ENCODE measurements around the gene HLA-C. TPM values are rescaled to one million over a fixed set of nuclear protein-coding genes. Genes with fewer than 3 reads are reported as not detected.
"Not testable (repeated sequence)": the region's sequence is repeated elsewhere in the genome, so short reads cannot be mapped to it uniquely, and the experiment has no call there.

The HLA-C gene
- total and polyA plus RNA-seq, 5 experiments from 2014 or later: 1,354 to 3,026 (median 2,582) TPM

- Mint-ChIP-seq H3K4me1 (peaks cover 30 to 68% (median 51%) of the 10 kb centered on the region in 4 donors), H3K4me3 (peak overlapping the region; percentile 62 to 99 (median 96)), H3K36me3 (peaks cover 13 to 47% (median 29%) of the 10 kb centered on the region in 3 donors), H3K27ac (peak overlapping the region; percentile 53 to 100 (median 90)), H3K27me3 (no peaks in the 10 kb centered on the region), H3K9me3 (peaks cover 0 to 11% (median 0%) of the 10 kb centered on the region in 9 donors)
- POLR2A ChIA-PET: interaction anchor here (0.6 to 4.0 kb wide), 11 partner anchors 8 to 86 kb away, joined by 3 to 47 read pairs (median 6); no protein-coding TSS in a partner anchor
- no peak for ATAC-seq
- DNase-seq: peak in 1 of 10 donors; percentile 12
Observed at GRCh38 chr6:31268369-31268765, 3.5 kb downstream of the HLA-C start.

GRCh38 chr6:31267651-31268368 lies 4.1 kb downstream of the HLA-C start:
- Mint-ChIP-seq H3K4me3 (peak overlapping the region; percentile 62 to 99 (median 96)), H3K9me3 (peaks cover 0 to 16% (median 2%) of the 10 kb centered on the region in 9 donors), H3K27me3 (no peaks in the 10 kb centered on the region), H3K4me1 (peaks cover 26 to 63% (median 46%) of the 10 kb centered on the region in 4 donors), H3K27ac (peak overlapping the region; percentile 53 to 100 (median 90)), H3K36me3 (peaks cover 18 to 47% (median 33%) of the 10 kb centered on the region in 3 donors)
- ATAC-seq (peak in 1 of 2 donors; percentile 8), DNase-seq (peak in 4 of 10 donors; percentile 22 to 51 (median 35))
- POLR2A ChIA-PET: interaction anchor here (0.6 to 4.0 kb wide), 5 partner anchors 51 to 86 kb away, joined by 5 to 47 read pairs (median 6); no protein-coding TSS in a partner anchor

DNA sequence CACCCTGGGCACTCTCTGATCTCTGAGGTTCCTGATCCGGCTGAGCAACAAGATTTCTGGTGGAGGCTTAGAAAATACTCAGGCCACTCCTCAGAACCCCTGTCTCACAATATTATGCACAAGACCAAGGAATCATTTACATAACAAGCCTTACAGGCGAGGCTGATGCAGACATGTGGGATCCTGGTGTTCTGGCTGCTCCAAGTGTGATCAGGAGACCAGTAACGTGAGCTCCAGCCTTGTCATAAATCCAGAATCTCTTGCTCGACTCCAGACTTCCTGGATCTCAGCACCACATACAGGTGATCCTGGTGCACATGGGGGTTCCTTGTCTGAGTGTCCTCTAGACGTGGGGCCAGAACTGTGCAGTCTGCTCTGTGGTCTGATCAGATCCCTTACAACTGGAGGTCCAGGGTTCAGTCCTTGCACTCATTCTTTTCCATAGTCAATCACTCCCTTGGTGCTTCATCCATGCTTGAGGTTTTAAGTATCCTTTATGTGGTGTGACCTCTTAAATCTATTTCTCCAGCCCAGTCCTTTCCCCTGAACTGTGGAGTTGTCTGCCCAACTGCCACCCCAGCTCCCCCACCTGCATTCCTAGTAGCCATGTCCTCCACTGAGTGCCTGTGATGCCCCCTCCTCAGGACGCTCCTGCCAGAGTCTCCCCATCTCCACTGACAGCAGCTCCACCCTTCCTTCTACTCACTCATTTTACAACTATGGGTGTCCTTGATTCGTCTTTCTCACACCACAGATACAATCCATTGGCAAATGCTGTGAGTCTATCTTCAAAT lies 5.1 kb downstream of the HLA-C start:
- peaks cover 0 to 27% (median 13%) of the 10 kb centered on the region in 9 donors for H3K9me3 Mint-ChIP-seq
- no peak for ATAC-seq
- peak overlapping the region in 8 of 10 donors; percentile 1 to 99 (median 73) for H3K4me3 Mint-ChIP-seq
- H3K4me1 Mint-ChIP-seq: peaks cover 26 to 55% (median 46%) of the 10 kb centered on the region in 4 donors
- H3K27me3 Mint-ChIP-seq: no peaks in the 10 kb centered on the region
- H3K27ac Mint-ChIP-seq: peak overlapping the region in 9 of 10 donors; percentile 53 to 100 (median 92)
- peak in 1 of 10 donors; percentile 11 for DNase-seq
- H3K36me3 Mint-ChIP-seq: peaks cover 27 to 44% (median 41%) of the 10 kb centered on the region in 3 donors
- POLR2A ChIA-PET: interaction anchor here (0.8 to 1.1 kb wide), 3 partner anchors 64 to 85 kb away, joined by 3 to 4 read pairs (median 3); no protein-coding TSS in a partner anchor

DNA sequence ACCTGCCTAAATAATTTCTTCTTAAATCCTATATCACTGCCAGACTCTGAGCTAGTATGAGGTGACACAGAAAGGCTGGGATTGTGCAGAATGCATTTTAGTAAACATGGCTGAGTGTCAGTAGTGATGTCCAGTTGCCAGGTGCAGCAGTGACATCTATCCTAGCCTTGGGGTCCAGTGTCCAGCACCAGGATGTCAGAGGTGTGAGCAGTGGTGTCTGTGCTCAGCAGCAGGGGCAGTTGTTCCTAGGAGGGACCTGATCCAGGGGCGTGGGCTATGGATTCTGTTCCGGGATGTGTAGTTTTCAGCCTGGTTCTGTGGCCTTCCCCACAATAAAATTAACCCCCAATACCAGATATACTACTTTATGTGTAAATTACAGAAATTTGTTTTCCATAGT lies 6.0 kb downstream of the HLA-C start:
- Mint-ChIP-seq H3K27ac (peak overlapping the region in 9 of 10 donors; percentile 14 to 87 (median 66)), H3K27me3 (no peaks in the 10 kb centered on the region)

DNA sequence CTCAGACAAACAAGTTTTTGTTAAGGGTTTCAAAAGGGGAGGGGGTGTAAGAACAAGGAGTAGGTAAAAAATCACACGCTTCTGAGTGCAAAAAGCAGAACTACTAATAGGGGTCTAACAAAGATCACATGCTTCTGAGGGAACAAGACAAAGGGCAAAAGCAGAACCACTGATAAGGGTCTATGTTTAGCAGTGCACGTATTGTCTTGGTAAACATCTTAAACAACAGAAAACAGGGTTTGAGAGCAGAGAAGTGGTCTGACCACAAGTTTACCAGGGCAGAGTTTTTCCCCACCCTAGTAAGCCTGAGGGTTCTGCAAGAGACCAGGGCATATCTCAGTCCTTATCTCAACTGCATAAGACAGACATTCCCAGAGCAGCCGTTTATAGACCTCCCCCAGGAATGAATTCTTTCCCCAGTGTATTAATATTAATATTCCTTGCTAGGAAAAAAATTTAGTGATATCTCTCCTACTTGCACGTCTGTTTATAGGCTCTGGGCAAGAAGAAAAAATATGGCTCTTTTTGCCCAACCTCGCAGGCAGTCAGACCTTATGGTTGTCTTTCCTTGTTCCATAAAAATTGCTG lies 8.5 kb downstream of the HLA-C start:
- H3K9me3 Mint-ChIP-seq: peaks cover 0 to 37% (median 17%) of the 10 kb centered on the region in 9 donors
- H3K4me1 Mint-ChIP-seq: peaks cover 19 to 48% (median 44%) of the 10 kb centered on the region in 4 donors
- POLR2A ChIA-PET: not testable (repeated sequence)

More for the DNA sequence above, 6.0 kb downstream of the HLA-C start:
- peak in 1 of 2 donors; percentile 20 for ATAC-seq
- peak in 1 of 10 donors; percentile 9 for DNase-seq
- POLR2A ChIA-PET: interaction anchor here (0.9 to 1.2 kb wide), 2 partner anchors 86 kb away, joined by 3 to 4 read pairs; no protein-coding TSS in a partner anchor
- Mint-ChIP-seq H3K9me3 (peaks cover 0 to 32% (median 16%) of the 10 kb centered on the region in 9 donors), H3K36me3 (peaks cover 27 to 39% (median 37%) of the 10 kb centered on the region in 3 donors), H3K4me1 (peaks cover 28 to 53% (median 48%) of the 10 kb centered on the region in 4 donors), H3K4me3 (peak overlapping the region in 2 of 10 donors; percentile 8 to 59)

GRCh38 chr6:31259995-31260394 lies 11.9 kb downstream of the HLA-C start:
- Mint-ChIP-seq H3K9me3 (peaks cover 0 to 39% (median 17%) of the 10 kb centered on the region in 9 donors), H3K4me3 (peak overlapping the region in 8 of 10 donors; percentile 33 to 81 (median 52)), H3K36me3 (peaks cover 0 to 22% (median 17%) of the 10 kb centered on the region in 3 donors), H3K4me1 (peaks cover 3 to 20% (median 20%) of the 10 kb centered on the region in 4 donors), H3K27ac (peak overlapping the region in 8 of 10 donors; percentile 66 to 97 (median 88))
- ATAC-seq: peak; percentile 51 to 78
- peak in 9 of 10 donors; percentile 23 to 88 (median 64) for DNase-seq
- not testable (repeated sequence) for H3K27me3 Mint-ChIP-seq
- POLR2A ChIA-PET: interaction anchor here (0.8 to 3.4 kb wide), 8 partner anchors 9 to 96 kb away, joined by 3 to 28 read pairs (median 8); partner anchors contain the start of gene HLA-C

More for the DNA sequence above, 8.5 kb downstream of the HLA-C start:
- peaks cover 13 to 22% (median 17%) of the 10 kb centered on the region in 3 donors for H3K36me3 Mint-ChIP-seq
- ATAC-seq, H3K27ac Mint-ChIP-seq, DNase-seq, H3K4me3 Mint-ChIP-seq, H3K27me3 Mint-ChIP-seq: not testable (repeated sequence)

- DNase-seq: no peak
- POLR2A ChIA-PET: interaction anchor here (1.2 to 1.4 kb wide), 3 partner anchors 17 to 56 kb away, joined by 3 to 5 read pairs (median 3); no protein-coding TSS in a partner anchor
- ATAC-seq: peak; percentile 59 to 75
- peaks cover 2 to 7% (median 3%) of the 10 kb centered on the region in 4 donors for H3K4me1 Mint-ChIP-seq
- peaks cover 0 to 20% (median 2%) of the 10 kb centered on the region in 5 donors for H3K27me3 Mint-ChIP-seq
- H3K9me3 Mint-ChIP-seq: peaks cover 7 to 19% (median 12%) of the 10 kb centered on the region in 9 donors
- no peak overlapping the region for H3K4me3 Mint-ChIP-seq
- peaks cover 0 to 16% (median 8%) of the 10 kb centered on the region in 3 donors for H3K36me3 Mint-ChIP-seq
- H3K27ac Mint-ChIP-seq: peak overlapping the region in 1 of 10 donors; percentile 23
Observed at GRCh38 chr6:31252625-31253024, 19.3 kb downstream of the HLA-C start.

DNA sequence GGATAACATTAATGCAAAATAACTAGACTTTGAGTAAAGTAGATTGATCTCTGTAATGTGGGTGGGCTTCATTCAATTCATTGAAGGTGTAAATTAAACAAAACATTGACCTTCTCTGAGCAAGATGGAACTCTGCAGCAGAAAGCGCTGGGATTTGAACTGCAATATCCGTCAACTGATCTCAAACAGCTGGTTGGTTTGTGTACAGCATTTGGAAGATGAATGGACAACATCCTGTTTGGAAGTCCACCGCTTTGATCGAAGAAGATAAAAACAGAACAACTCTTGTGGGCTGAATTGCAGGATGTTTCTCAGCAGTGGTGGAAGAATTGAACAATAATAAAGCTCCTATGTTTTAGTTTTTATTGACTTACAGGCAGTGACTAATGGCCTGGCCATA lies 20.6 kb downstream of the HLA-C start:
- Mint-ChIP-seq H3K36me3 (peaks cover 0 to 27% (median 15%) of the 10 kb centered on the region in 3 donors), H3K4me1 (peaks cover 2 to 7% (median 3%) of the 10 kb centered on the region in 4 donors), H3K9me3 (peaks cover 14 to 31% (median 25%) of the 10 kb centered on the region in 9 donors), H3K27ac (peak overlapping the region in 1 of 10 donors; percentile 34), H3K27me3 (peaks cover 0 to 29% (median 2%) of the 10 kb centered on the region in 5 donors), H3K4me3 (no peak overlapping the region)
- DNase-seq (no peak), ATAC-seq (no peak)
- POLR2A ChIA-PET: no interaction called here

DNA sequence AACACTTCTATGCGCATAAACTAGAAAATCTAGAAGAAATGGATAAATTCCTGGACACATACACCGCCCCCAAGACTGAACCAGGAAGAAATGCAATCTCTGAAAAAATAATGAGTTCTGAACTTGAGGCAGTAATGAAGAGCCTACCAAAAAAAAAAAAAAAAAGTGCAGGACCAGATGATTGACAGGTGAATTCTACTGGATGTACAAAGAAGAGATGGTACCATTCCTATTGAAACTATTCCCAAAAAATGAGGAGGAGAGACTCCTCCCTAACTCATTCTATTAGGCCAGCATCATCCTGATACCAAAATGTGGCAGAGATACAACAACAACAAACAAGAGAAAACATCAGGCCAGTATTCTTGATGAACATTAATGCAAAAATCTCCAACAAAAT lies 22.7 kb downstream of the HLA-C start:
- no peak overlapping the region for H3K27ac Mint-ChIP-seq
- peaks cover 2 to 7% (median 3%) of the 10 kb centered on the region in 4 donors for H3K4me1 Mint-ChIP-seq
- POLR2A ChIA-PET: no interaction called here
- H3K4me3 Mint-ChIP-seq: no peak overlapping the region
- H3K36me3 Mint-ChIP-seq: peaks cover 0 to 27% (median 15%) of the 10 kb centered on the region in 3 donors
- DNase-seq: no peak
- ATAC-seq: no peak
- H3K27me3 Mint-ChIP-seq: peaks cover 0 to 29% (median 2%) of the 10 kb centered on the region in 5 donors
- peaks cover 14 to 31% (median 25%) of the 10 kb centered on the region in 9 donors for H3K9me3 Mint-ChIP-seq

- Mint-ChIP-seq H3K27me3 (peaks cover 0 to 30% (median 2%) of the 10 kb centered on the region in 5 donors), H3K4me3 (no peak overlapping the region), H3K36me3 (peaks cover 0 to 27% (median 15%) of the 10 kb centered on the region in 3 donors), H3K4me1 (peaks cover 2 to 7% (median 5%) of the 10 kb centered on the region in 4 donors), H3K9me3 (peaks cover 14 to 31% (median 25%) of the 10 kb centered on the region in 9 donors), H3K27ac (no peak overlapping the region)
- no peak for DNase-seq
- POLR2A ChIA-PET: no interaction called here
- ATAC-seq: no peak
Observed at GRCh38 chr6:31247813-31248212, 24.1 kb downstream of the HLA-C start.

GRCh38 chr6:31246051-31246521 lies 25.8 kb downstream of the HLA-C start:
- ATAC-seq: no peak
- no peak for DNase-seq
- H3K36me3 Mint-ChIP-seq: peaks cover 0 to 27% (median 15%) of the 10 kb centered on the region in 3 donors
- peaks cover 14 to 31% (median 25%) of the 10 kb centered on the region in 9 donors for H3K9me3 Mint-ChIP-seq
- peaks cover 0 to 32% (median 2%) of the 10 kb centered on the region in 5 donors for H3K27me3 Mint-ChIP-seq
- POLR2A ChIA-PET: interaction anchor here (1.9 kb wide), 1 partner anchor 23 kb away, joined by 7 read pairs; no protein-coding TSS in a partner anchor
- H3K27ac Mint-ChIP-seq: no peak overlapping the region
- peaks cover 0 to 4% (median 0%) of the 10 kb centered on the region in 4 donors for H3K4me1 Mint-ChIP-seq
- no peak overlapping the region for H3K4me3 Mint-ChIP-seq

Data from naive thymus-derived CD8-positive, alpha-beta T cell (primary cell).